K562 (cell line): ENCODE data around the gene FZD1. TPM values are rescaled to one million over a fixed set of nuclear protein-coding genes. Genes with fewer than 3 reads are reported as not detected.

Source experiments
- ATAC-seq: fragments of 200-7000 bp; cut with Tn5 transposase; 3 replicates; pipeline ENCODE4 v1.9.1; 2020; ENCODE audit warnings: moderate library complexity
- BruUV-seq: library from RNA; stranded (reverse); fragments of 400-500 nt; replicated peaks from 2 replicates; lab custom pipeline; 2021; lab: Mats Ljungman, UMichigan
- CTCF ChIA-PET: fragments of 300-600 bp; formaldehyde crosslinking; extraction: SDS; loops from one replicate; lab custom pipeline; 2021; ENCODE audit warnings: low intra/inter-chr PET ratio; lab: Yijun Ruan, JAX
- POLR2A ChIA-PET: fragments of 300-600, 350-650 bp; sonication (Branson Sonifier 250); formaldehyde crosslinking; extraction: SDS; loops from one replicate; lab custom pipeline; 2021; ENCODE audit warnings: antibody characterized with exemption, inconsistent platforms; lab: Yijun Ruan, JAX
- DNase-seq, 4 experiments: peaks; one replicate each; pipeline versions ENCODE4 v3.0.0 to v3.0.0-alpha.2; 2011 to 2018; ENCODE audit warnings: low spot score in 3 of 4, mixed read lengths in 3 of 4; ENCODE audit errors: extremely low read depth in 1 of 4
- FAIRE-seq: peaks from 2 replicates; lab custom pipeline; 2011; peaks lifted over from hg19 to GRCh38; lab: Jason Lieb, UNC
- H2AFZ ChIP-seq: 2 replicates; pipeline ENCODE4 v1.6.0; 2011; ENCODE audit warnings: low read depth, low read length, control low read depth, inconsistent platforms
- H3K27ac ChIP-seq: fragments of 200-600 bp; 3 replicates; pipeline ENCODE4 v1.8.0; 2011; ENCODE audit warnings: low read depth, mild to moderate bottlenecking, control low read depth, inconsistent platforms, low read length, moderate library complexity, mixed read lengths; ENCODE audit errors: extremely low read depth
- H3K27me3 ChIP-seq, 2 experiments: fragments of 300-600 bp in 1 of 2; 2 replicates in 1 of 2; 3 replicates in 1 of 2; pipeline versions ENCODE4 v1.6.0 to v1.8.0; 2011; ENCODE audit warnings: inconsistent platforms in 2 of 2, low read length in 2 of 2, mild to moderate bottlenecking in 1 of 2, mixed read lengths in 1 of 2, moderate library complexity in 1 of 2; ENCODE audit not compliant: control insufficient read depth in 2 of 2, insufficient read depth in 2 of 2
- H3K36me3 ChIP-seq: fragments of 300-600 bp; 3 replicates; pipeline ENCODE4 v1.8.0; 2011; ENCODE audit warnings: mild to moderate bottlenecking, low read length, inconsistent platforms; ENCODE audit not compliant: control insufficient read depth, insufficient read depth
- H3K4me1 ChIP-seq, 2 experiments: fragments of 200-600 bp in 1 of 2; replicated peaks in 1 of 2; 2 replicates in 1 of 2; 3 replicates in 1 of 2; pipeline versions ENCODE4 v1.5.1 to v1.8.0; 2011; ENCODE audit warnings: inconsistent platforms in 2 of 2, low read length in 2 of 2, mild to moderate bottlenecking in 1 of 2, mixed read lengths in 1 of 2, moderate library complexity in 1 of 2; ENCODE audit not compliant: control insufficient read depth in 2 of 2, insufficient read depth in 2 of 2
- H3K4me2 ChIP-seq: 2 replicates; pipeline ENCODE4 v1.6.1; 2011; ENCODE audit warnings: low read length, control low read depth, inconsistent platforms, mixed read lengths; ENCODE audit not compliant: insufficient read depth
- H3K4me3 ChIP-seq: fragments of 200-600 bp; sonication (generic), shearing (Covaris generic); 2 replicates; pipeline ENCODE4 v1.5.1; 2016; ENCODE audit warnings: control low read depth, inconsistent platforms
- H3K79me2 ChIP-seq: fragments of 200-600 bp; 3 replicates; pipeline ENCODE4 v1.8.0; 2011; ENCODE audit warnings: low read length, inconsistent platforms; ENCODE audit not compliant: control insufficient read depth, insufficient read depth
- H3K9ac ChIP-seq, 2 experiments: 2 replicates each; pipeline versions ENCODE4 v1.6.0 to v1.6.1; 2011; ENCODE audit warnings: low read depth in 2 of 2, low read length in 2 of 2, control low read depth in 1 of 2, inconsistent platforms in 1 of 2, mild to moderate bottlenecking in 1 of 2, mixed read lengths in 1 of 2; ENCODE audit not compliant: insufficient read depth in 1 of 2
- H3K9me1 ChIP-seq: one replicate; pipeline ENCODE4 v1.6.0; 2011; ENCODE audit warnings: inconsistent platforms, mild to moderate bottlenecking, low read length, moderate library complexity; ENCODE audit not compliant: control insufficient read depth, insufficient read depth
- H3K9me3 ChIP-seq: replicated peaks from 2 replicates; pipeline ENCODE4 v1.5.1; 2011; ENCODE audit warnings: low read depth, low read length, inconsistent platforms; ENCODE audit not compliant: control insufficient read depth, insufficient read depth
- H4K20me1 ChIP-seq: replicated peaks from 2 replicates; pipeline ENCODE4 v1.6.1; 2011; ENCODE audit warnings: low read length, inconsistent platforms, mixed read lengths; ENCODE audit not compliant: control insufficient read depth, insufficient read depth
- ARID1B ChIP-seq: fragments of 450-650 bp; IDR thresholded peaks from 2 replicates; pipeline ENCODE4 v1.6.1; 2016; ENCODE audit warnings: antibody characterized with exemption, mild to moderate bottlenecking, inconsistent platforms
- TCF7L2 ChIP-seq: fragments of 150-350 bp; IDR thresholded peaks from 2 replicates; pipeline ENCODE4 v1.6.1; 2016; ENCODE audit warnings: low read depth, mild to moderate bottlenecking, low read length, moderate library complexity
- WGBS: fragments of 100-300 bp; shearing (Covaris generic); methylation state at CpG from one replicate; pipeline ENCODE4 v1.1.6; 2016; ENCODE audit warnings: low coverage, mixed read lengths; ENCODE audit not compliant: insufficient coverage; ENCODE audit errors: missing lambda C conversion rate; 5-methylcytosine and 5-hydroxymethylcytosine counted together
- in situ Hi-C: fragments of 300-500 bp; cut with MboI; formaldehyde crosslinking; loops from 4 replicates; pipeline ENCODE4 v1.15.0; 2018; ENCODE audit warnings: inconsistent platforms, mixed read lengths
- intact Hi-C: fragments of 100-400 bp; cut with micrococcal nuclease; formaldehyde crosslinking; loops from 2 replicates; pipeline ENCODE4 v1.14.2; 2022
- polyA plus RNA-seq, 8 experiments: library from polyadenylated mRNA; depleted of rRNA in 4 of 8; stranded (reverse) in 5 of 8; unstranded in 3 of 8; fragments of >200 nt; fragmentation: Nextera tagmentation in 2 of 8; fragmentation: Illumina TruSeq in 1 of 8; extraction: Ambion mirVana in 2 of 8; extraction: Trizol in 1 of 8; gene quantifications; 2 replicates each; pipeline versions ENCODE4 v1.2.1 to v1.2.3, GENCODE V29; 2011 to 2014; ENCODE audit warnings: inconsistent platforms in 1 of 8, missing spikeins in 1 of 8
- total RNA-seq, 7 experiments: library from RNA; depleted of rRNA in 6 of 7; stranded (reverse); fragments of >200 nt in 6 of 7; fragmentation: Illumina TruSeq in 2 of 7; extraction: Trizol in 2 of 7; gene quantifications; 2 replicates each; pipeline versions ENCODE4 v1.2.1 to v1.2.3, GENCODE V29; 2011 to 2021; ENCODE audit warnings: low replicate concordance in 1 of 7
- TF ChIP-seq, protein P1 (sequence below), 2 experiments: fragments of 450-650 bp; formaldehyde crosslinking in 1 of 2; IDR thresholded peaks; 2 replicates each; pipeline versions ENCODE4 v1.4.0 to v1.6.1; 2014 to 2020; ENCODE audit warnings: mild to moderate bottlenecking in 2 of 2, borderline replicate concordance in 1 of 2, low read depth in 1 of 2
- TF ChIP-seq, protein P2 (sequence below), 3 experiments: IDR thresholded peaks in 2 of 3; conservative IDR thresholded peaks in 1 of 3; 2 replicates each; pipeline ENCODE4 v1.5.1; 2011 to 2012; ENCODE audit warnings: low read length in 3 of 3, mild to moderate bottlenecking in 3 of 3, control low read depth in 2 of 3, improper control_type of control experiment in 1 of 3, inconsistent platforms in 1 of 3, low read depth in 1 of 3, mixed read lengths in 1 of 3, moderate library complexity in 1 of 3; ENCODE audit not compliant: insufficient read depth in 2 of 3

FZD1 gene
- total and polyA plus RNA-seq, 9 of the 15 experiments (the other 6 are each of a cell fraction or from before 2014, with no cell fraction given) = 0.25 to 5.1 (median 1.8) TPM

- POLR2A ChIA-PET = interaction anchor here (0.7 to 1.1 kb wide), 2 partner anchors 29 to 506 kb away, joined by 3 to 4 read pairs; no protein-coding TSS in a partner anchor
- Histone ChIP-seq H3K27me3 (no peaks in the 10 kb centered on the region; a peak in 1 of 5 replicates), H3K4me3 (no peak overlapping the region), H3K4me2 (no peak overlapping the region), H4K20me1 (no peaks in the 10 kb centered on the region), H3K79me2 (no peaks in the 10 kb centered on the region), H2AFZ (no peak overlapping the region), H3K27ac (no peak overlapping the region), H3K9me3 (no peaks in the 10 kb centered on the region), H3K36me3 (no peaks in the 10 kb centered on the region), H3K4me1 (no peaks in the 10 kb centered on the region), H3K9ac (no peak overlapping the region), H3K9me1 (no peaks in the 10 kb centered on the region)
- intact Hi-C loops (loop anchor here (5.0 kb wide), 1 partner anchor 200 kb away; no protein-coding TSS in a partner anchor), in situ Hi-C loops (no loop called here)
- TF ChIP-seq, protein P1, sequence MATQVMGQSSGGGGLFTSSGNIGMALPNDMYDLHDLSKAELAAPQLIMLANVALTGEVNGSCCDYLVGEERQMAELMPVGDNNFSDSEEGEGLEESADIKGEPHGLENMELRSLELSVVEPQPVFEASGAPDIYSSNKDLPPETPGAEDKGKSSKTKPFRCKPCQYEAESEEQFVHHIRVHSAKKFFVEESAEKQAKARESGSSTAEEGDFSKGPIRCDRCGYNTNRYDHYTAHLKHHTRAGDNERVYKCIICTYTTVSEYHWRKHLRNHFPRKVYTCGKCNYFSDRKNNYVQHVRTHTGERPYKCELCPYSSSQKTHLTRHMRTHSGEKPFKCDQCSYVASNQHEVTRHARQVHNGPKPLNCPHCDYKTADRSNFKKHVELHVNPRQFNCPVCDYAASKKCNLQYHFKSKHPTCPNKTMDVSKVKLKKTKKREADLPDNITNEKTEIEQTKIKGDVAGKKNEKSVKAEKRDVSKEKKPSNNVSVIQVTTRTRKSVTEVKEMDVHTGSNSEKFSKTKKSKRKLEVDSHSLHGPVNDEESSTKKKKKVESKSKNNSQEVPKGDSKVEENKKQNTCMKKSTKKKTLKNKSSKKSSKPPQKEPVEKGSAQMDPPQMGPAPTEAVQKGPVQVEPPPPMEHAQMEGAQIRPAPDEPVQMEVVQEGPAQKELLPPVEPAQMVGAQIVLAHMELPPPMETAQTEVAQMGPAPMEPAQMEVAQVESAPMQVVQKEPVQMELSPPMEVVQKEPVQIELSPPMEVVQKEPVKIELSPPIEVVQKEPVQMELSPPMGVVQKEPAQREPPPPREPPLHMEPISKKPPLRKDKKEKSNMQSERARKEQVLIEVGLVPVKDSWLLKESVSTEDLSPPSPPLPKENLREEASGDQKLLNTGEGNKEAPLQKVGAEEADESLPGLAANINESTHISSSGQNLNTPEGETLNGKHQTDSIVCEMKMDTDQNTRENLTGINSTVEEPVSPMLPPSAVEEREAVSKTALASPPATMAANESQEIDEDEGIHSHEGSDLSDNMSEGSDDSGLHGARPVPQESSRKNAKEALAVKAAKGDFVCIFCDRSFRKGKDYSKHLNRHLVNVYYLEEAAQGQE (IDR thresholded peaks at IDR 0.05; ENCODE audit: borderline replicate concordance) = 0 out of 2 replicates have a peak, but pooled peaks have one; percentile 3
- TF ChIP-seq, protein P1 (CRISPR knock-in tag; IDR thresholded peaks at IDR 0.05; ENCODE audit: low read depth) = no peak
- TF ChIP-seq, protein P2, sequence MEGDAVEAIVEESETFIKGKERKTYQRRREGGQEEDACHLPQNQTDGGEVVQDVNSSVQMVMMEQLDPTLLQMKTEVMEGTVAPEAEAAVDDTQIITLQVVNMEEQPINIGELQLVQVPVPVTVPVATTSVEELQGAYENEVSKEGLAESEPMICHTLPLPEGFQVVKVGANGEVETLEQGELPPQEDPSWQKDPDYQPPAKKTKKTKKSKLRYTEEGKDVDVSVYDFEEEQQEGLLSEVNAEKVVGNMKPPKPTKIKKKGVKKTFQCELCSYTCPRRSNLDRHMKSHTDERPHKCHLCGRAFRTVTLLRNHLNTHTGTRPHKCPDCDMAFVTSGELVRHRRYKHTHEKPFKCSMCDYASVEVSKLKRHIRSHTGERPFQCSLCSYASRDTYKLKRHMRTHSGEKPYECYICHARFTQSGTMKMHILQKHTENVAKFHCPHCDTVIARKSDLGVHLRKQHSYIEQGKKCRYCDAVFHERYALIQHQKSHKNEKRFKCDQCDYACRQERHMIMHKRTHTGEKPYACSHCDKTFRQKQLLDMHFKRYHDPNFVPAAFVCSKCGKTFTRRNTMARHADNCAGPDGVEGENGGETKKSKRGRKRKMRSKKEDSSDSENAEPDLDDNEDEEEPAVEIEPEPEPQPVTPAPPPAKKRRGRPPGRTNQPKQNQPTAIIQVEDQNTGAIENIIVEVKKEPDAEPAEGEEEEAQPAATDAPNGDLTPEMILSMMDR (IDR thresholded peaks at IDR 0.05 in 2 of 3, conservative IDR thresholded peaks at IDR 0.05 in 1 of 3; ENCODE audit: insufficient read depth in 2 of 3, low read depth in 1 of 3, low read length in 3 of 3) = peak; percentile 11 to 25 (median 20); a peak in 1 of 6 replicates
- TF ChIP-seq TCF7L2 (no peak), ARID1B (no peak)
- BruUV-seq = no TSS peak
- peak; percentile 77 for ATAC-seq
- DNase-seq = no peak
- peak; percentile 66 for FAIRE-seq
- CTCF ChIA-PET = no interaction called here
- WGBS = 13% methylated on average over 1 of the region's 1 CpG
Measured at GRCh38 chr7:91291902-91292301, 27.7 kb downstream of the FZD1 start.
